ENCODE results near the gene RASGRF1. TPM values are rescaled to one million over a fixed set of nuclear protein-coding genes. Genes with fewer than 3 reads are reported as not detected.

RASGRF1 gene
- total RNA-seq, 1 donor from 2014 or later: 0.17 TPM

GRCh38 chr15:78957416-78958093, 133.0 kb downstream of the RASGRF1 start:
- Mint-ChIP-seq H3K9me3 (ENCODE audit: low read depth) (no peaks in the 10 kb centered on the region), H3K27ac (no peak overlapping the region), H3K4me1 (ENCODE audit: low read depth) (peaks cover 5% of the 10 kb centered on the region), H3K36me3 (ENCODE audit: insufficient read depth) (no peaks in the 10 kb centered on the region), H3K4me3 (ENCODE audit: low read depth) (no peak overlapping the region), H3K27me3 (no peaks in the 10 kb centered on the region)
- TF ChIP-seq CTCF (IDR thresholded peaks at IDR 0.05; ENCODE audit: unreplicated experiment): no peak
- no peak for DNase-seq (ENCODE audit: low spot score, unreplicated experiment)

- no peak for DNase-seq (ENCODE audit: low spot score, unreplicated experiment)
- Mint-ChIP-seq H3K4me1 (ENCODE audit: low read depth) (peaks cover 10% of the 10 kb centered on the region), H3K9me3 (ENCODE audit: low read depth) (no peaks in the 10 kb centered on the region), H3K27me3 (no peaks in the 10 kb centered on the region), H3K27ac (no peak overlapping the region), H3K4me3 (ENCODE audit: low read depth) (no peak overlapping the region), H3K36me3 (ENCODE audit: insufficient read depth) (no peaks in the 10 kb centered on the region)
- no peak for TF ChIP-seq CTCF (IDR thresholded peaks at IDR 0.05; ENCODE audit: unreplicated experiment)
These were observed 133.6 kb downstream of the RASGRF1 start for GRCh38 chr15:78956937-78957336.

- no peaks in the 10 kb centered on the region for H3K27me3 Mint-ChIP-seq
- no peak for DNase-seq (ENCODE audit: low spot score, unreplicated experiment)
- peaks cover 23% of the 10 kb centered on the region for H3K4me1 Mint-ChIP-seq (ENCODE audit: low read depth)
- H3K4me3 Mint-ChIP-seq (ENCODE audit: low read depth): no peak overlapping the region
- no peaks in the 10 kb centered on the region for H3K36me3 Mint-ChIP-seq (ENCODE audit: insufficient read depth)
- H3K9me3 Mint-ChIP-seq (ENCODE audit: low read depth): no peaks in the 10 kb centered on the region
- TF ChIP-seq CTCF (IDR thresholded peaks at IDR 0.05; ENCODE audit: unreplicated experiment): no peak
- H3K27ac Mint-ChIP-seq: no peak overlapping the region
These were observed 135.2 kb downstream of the RASGRF1 start for GRCh38 chr15:78955355-78955754.

GRCh38 chr15:78951841-78952238, 138.7 kb downstream of the RASGRF1 start:
- H3K27me3 Mint-ChIP-seq: peaks cover 7% of the 10 kb centered on the region
- no peaks in the 10 kb centered on the region for H3K36me3 Mint-ChIP-seq (ENCODE audit: insufficient read depth)
- H3K9me3 Mint-ChIP-seq (ENCODE audit: low read depth): peaks cover 4% of the 10 kb centered on the region
- peaks cover 33% of the 10 kb centered on the region for H3K4me1 Mint-ChIP-seq (ENCODE audit: low read depth)
- H3K27ac Mint-ChIP-seq: peak overlapping the region; percentile 92
- no peak for DNase-seq (ENCODE audit: low spot score, unreplicated experiment)
- no peak overlapping the region for H3K4me3 Mint-ChIP-seq (ENCODE audit: low read depth)
- TF ChIP-seq CTCF (IDR thresholded peaks at IDR 0.05; ENCODE audit: unreplicated experiment): no peak

- peaks cover 10% of the 10 kb centered on the region for H3K27me3 Mint-ChIP-seq
These were observed 139.4 kb downstream of the RASGRF1 start for GRCh38 chr15:78950902-78951840.

More at GRCh38 chr15:78950902-78951840, 139.4 kb downstream of the RASGRF1 start:
- no peak for DNase-seq (ENCODE audit: low spot score, unreplicated experiment)
- peak; percentile 37 for TF ChIP-seq CTCF (IDR thresholded peaks at IDR 0.05; ENCODE audit: unreplicated experiment)
- Mint-ChIP-seq H3K36me3 (ENCODE audit: insufficient read depth) (no peaks in the 10 kb centered on the region), H3K4me1 (ENCODE audit: low read depth) (peaks cover 33% of the 10 kb centered on the region), H3K27ac (peak overlapping the region; percentile 92), H3K9me3 (ENCODE audit: low read depth) (peaks cover 4% of the 10 kb centered on the region), H3K4me3 (ENCODE audit: low read depth) (no peak overlapping the region)

Data from progenitor cell of endocrine pancreas (in vitro differentiated cells).